H9 (cell line): ENCODE results near the gene SLC16A7. TPM values are rescaled to one million over a fixed set of nuclear protein-coding genes. Genes with fewer than 3 reads are reported as not detected.

Source experiments
- DNase-seq: peaks from one replicate; pipeline ENCODE4 v3.0.0-alpha.2; 2017
- H2AFZ ChIP-seq: one replicate; pipeline ENCODE4 v1.6.1; 2013; ENCODE audit warnings: mild to moderate bottlenecking, low read length, control low read depth, moderate library complexity
- H2AK5ac ChIP-seq: 2 replicates; pipeline ENCODE4 v1.6.1; 2013; ENCODE audit warnings: low read length, control low read depth, mixed read lengths; ENCODE audit not compliant: insufficient read length
- H2BK120ac ChIP-seq: one replicate; pipeline ENCODE4 v1.6.1; 2013; ENCODE audit warnings: low read depth, mild to moderate bottlenecking, low read length, control low read depth, inconsistent platforms; ENCODE audit not compliant: poor library complexity, severe bottlenecking
- H2BK12ac ChIP-seq: 2 replicates; pipeline ENCODE4 v1.6.1; 2013; ENCODE audit warnings: low read length, control low read depth, mixed read lengths, low read depth; ENCODE audit not compliant: insufficient read length
- H2BK15ac ChIP-seq: 2 replicates; pipeline ENCODE4 v1.6.1; 2013; ENCODE audit warnings: low read depth, low read length, control low read depth
- H2BK20ac ChIP-seq: one replicate; pipeline ENCODE4 v1.6.1; 2013; ENCODE audit warnings: low read depth, mild to moderate bottlenecking, low read length, control low read depth, inconsistent platforms; ENCODE audit not compliant: poor library complexity, severe bottlenecking
- H2BK5ac ChIP-seq: 2 replicates; pipeline ENCODE4 v1.6.1; 2013; ENCODE audit warnings: low read length, control low read depth, mixed read lengths; ENCODE audit not compliant: insufficient read length
- H3K14ac ChIP-seq: 2 replicates; pipeline ENCODE4 v1.6.1; 2013; ENCODE audit warnings: low read length, control low read depth; ENCODE audit not compliant: insufficient read depth
- H3K18ac ChIP-seq: 2 replicates; pipeline ENCODE4 v1.6.1; 2013; ENCODE audit warnings: low read depth, mild to moderate bottlenecking, mixed read lengths, low read length, control low read depth; ENCODE audit not compliant: insufficient read length
- H3K23ac ChIP-seq: 2 replicates; pipeline ENCODE4 v1.6.1; 2013; ENCODE audit warnings: low read length, control low read depth, mixed read lengths, low read depth; ENCODE audit not compliant: insufficient read length
- H3K23me2 ChIP-seq: 2 replicates; pipeline ENCODE4 v1.6.1; 2013; ENCODE audit warnings: low read depth, mild to moderate bottlenecking, mixed read lengths, low read length, control low read depth; ENCODE audit not compliant: insufficient read length, poor library complexity, severe bottlenecking
- H3K27ac ChIP-seq: 2 replicates; pipeline ENCODE4 v1.5.1; 2013; ENCODE audit warnings: low read length, control low read depth, mixed read lengths, low read depth; ENCODE audit not compliant: insufficient read length
- H3K27me3 ChIP-seq: 2 replicates; pipeline ENCODE4 v1.6.1; 2013; ENCODE audit warnings: low read length, control low read depth, inconsistent platforms; ENCODE audit not compliant: insufficient read depth
- H3K4ac ChIP-seq: 2 replicates; pipeline ENCODE4 v1.6.1; 2013; ENCODE audit warnings: low read depth, mild to moderate bottlenecking, control low read depth, inconsistent platforms, low read length, moderate library complexity
- H3K4me1 ChIP-seq: 2 replicates; pipeline ENCODE4 v1.6.1; 2013; ENCODE audit warnings: low read length, control low read depth, inconsistent platforms; ENCODE audit not compliant: insufficient read depth
- H3K4me2 ChIP-seq: 2 replicates; pipeline ENCODE4 v1.6.1; 2013; ENCODE audit warnings: low read length, control low read depth, mixed read lengths; ENCODE audit not compliant: insufficient read length, insufficient read depth
- H3K56ac ChIP-seq: 2 replicates; pipeline ENCODE4 v1.6.1; 2013; ENCODE audit warnings: low read depth, mild to moderate bottlenecking, mixed read lengths, low read length, control low read depth; ENCODE audit not compliant: insufficient read length
- H3K79me1 ChIP-seq: 2 replicates; pipeline ENCODE4 v1.6.1; 2013; ENCODE audit warnings: low read depth, mild to moderate bottlenecking, moderate library complexity, low read length, control low read depth, inconsistent platforms; ENCODE audit not compliant: insufficient read depth, poor library complexity, severe bottlenecking
- H3K79me2 ChIP-seq: 2 replicates; pipeline ENCODE4 v1.6.1; 2013; ENCODE audit warnings: low read length, control low read depth, inconsistent platforms; ENCODE audit not compliant: insufficient read depth
- H3K9ac ChIP-seq: 2 replicates; pipeline ENCODE4 v1.6.1; 2013; ENCODE audit warnings: low read length, control low read depth, mixed read lengths; ENCODE audit not compliant: insufficient read length; ENCODE audit errors: extremely low read depth
- H3K9me3 ChIP-seq: one replicate; pipeline ENCODE4 v1.6.1; 2013; ENCODE audit warnings: low read depth, low read length, inconsistent platforms; ENCODE audit not compliant: control insufficient read depth
- H3T11ph ChIP-seq: one replicate; pipeline ENCODE4 v1.6.1; 2013; ENCODE audit warnings: mild to moderate bottlenecking, low read length, control low read depth, inconsistent platforms
- H4K20me1 ChIP-seq: one replicate; pipeline ENCODE4 v1.6.1; 2013; ENCODE audit not compliant: control insufficient read depth, insufficient read length, insufficient read depth
- H4K5ac ChIP-seq: 2 replicates; pipeline ENCODE4 v1.6.1; 2013; ENCODE audit warnings: low read depth, mild to moderate bottlenecking, mixed read lengths, low read length, control low read depth; ENCODE audit not compliant: insufficient read length
- H4K8ac ChIP-seq: replicated peaks from 2 replicates; pipeline ENCODE4 v1.6.1; 2013; ENCODE audit warnings: low read length, control low read depth, mixed read lengths, low read depth; ENCODE audit not compliant: insufficient read length
- H4K91ac ChIP-seq: 2 replicates; pipeline ENCODE4 v1.6.1; 2013; ENCODE audit warnings: low read depth, mild to moderate bottlenecking, moderate library complexity, mixed read lengths, low read length, control low read depth; ENCODE audit not compliant: insufficient read length
- H3K27ac Mint-ChIP-seq, 3 experiments: 2 replicates in 2 of 3; 3 replicates in 1 of 3; pipeline ENCODE4 v1.8.0; 2020 to 2021; ENCODE audit warnings: mixed read lengths in 3 of 3, mild to moderate bottlenecking in 1 of 3, moderate library complexity in 1 of 3
- H3K27me3 Mint-ChIP-seq: 2 replicates; pipeline ENCODE4 v1.8.0; 2021; ENCODE audit warnings: low read depth, mild to moderate bottlenecking, moderate library complexity, mixed read lengths
- H3K36me3 Mint-ChIP-seq, 3 experiments: 2 replicates in 2 of 3; 3 replicates in 1 of 3; pipeline ENCODE4 v1.8.0; 2020 to 2021; ENCODE audit warnings: low read depth in 3 of 3, mixed read lengths in 3 of 3; ENCODE audit not compliant: insufficient read depth in 1 of 3
- H3K4me1 Mint-ChIP-seq, 2 experiments: 2 replicates each; pipeline ENCODE4 v1.8.0; 2020; ENCODE audit warnings: mixed read lengths in 2 of 2
- H3K4me3 Mint-ChIP-seq, 2 experiments: 2 replicates in 1 of 2; 3 replicates in 1 of 2; pipeline ENCODE4 v1.8.0; 2020 to 2021; ENCODE audit warnings: mild to moderate bottlenecking in 2 of 2, mixed read lengths in 2 of 2, moderate library complexity in 1 of 2
- H3K9me3 Mint-ChIP-seq, 2 experiments: 2 replicates in 1 of 2; 3 replicates in 1 of 2; pipeline ENCODE4 v1.8.0; 2020; ENCODE audit warnings: mild to moderate bottlenecking in 2 of 2, mixed read lengths in 2 of 2, moderate library complexity in 1 of 2
- WGBS: extraction: QIAGEN DNeasy Blood & Tissue Kit; methylation state at CpG from one replicate; pipeline ENCODE4 v1.1.7; 2013; ENCODE audit warnings: missing lambda C conversion rate, low lambda C conversion rate, mixed read lengths; ENCODE audit not compliant: insufficient read length; ENCODE audit errors: extremely low coverage; 5-methylcytosine and 5-hydroxymethylcytosine counted together
- total RNA-seq: library from RNA; stranded (reverse); gene quantifications from 2 replicates; pipeline ENCODE4 v1.2.1, GENCODE V29; 2021
- TF ChIP-seq, protein P1 (sequence below): fragments of 200-600 bp; sonication (generic); conservative IDR thresholded peaks from 3 replicates; pipeline ENCODE4 v1.8.0; 2021; ENCODE audit warnings: antibody characterized with exemption, mild to moderate bottlenecking

SLC16A7 gene
- total RNA-seq, 1 experiment from 2014 or later, result 2.2 TPM

GRCh38 chr12:59742841-59743240, 147.0 kb downstream of the SLC16A7 start:
- no peaks in the 10 kb centered on the region for H3K23me2 ChIP-seq
- no peak overlapping the region for H3K18ac ChIP-seq
- H3K14ac ChIP-seq, result no peak overlapping the region
- no CpG with 5 or more reads among the region's 1 CpG for WGBS
- no peak overlapping the region for H3K56ac ChIP-seq
- no peak overlapping the region for H2BK5ac ChIP-seq
- Mint-ChIP-seq H3K9me3 (no peaks in the 10 kb centered on the region), H3K27ac (no peak overlapping the region), H3K36me3 (no peaks in the 10 kb centered on the region), H3K4me1 (peaks cover 5 to 11% of the 10 kb centered on the region in 2 experiments; a peak in 3 of 4 replicates), H3K27me3 (no peaks in the 10 kb centered on the region), H3K4me3 (no peak overlapping the region)
- TF ChIP-seq, protein P1, sequence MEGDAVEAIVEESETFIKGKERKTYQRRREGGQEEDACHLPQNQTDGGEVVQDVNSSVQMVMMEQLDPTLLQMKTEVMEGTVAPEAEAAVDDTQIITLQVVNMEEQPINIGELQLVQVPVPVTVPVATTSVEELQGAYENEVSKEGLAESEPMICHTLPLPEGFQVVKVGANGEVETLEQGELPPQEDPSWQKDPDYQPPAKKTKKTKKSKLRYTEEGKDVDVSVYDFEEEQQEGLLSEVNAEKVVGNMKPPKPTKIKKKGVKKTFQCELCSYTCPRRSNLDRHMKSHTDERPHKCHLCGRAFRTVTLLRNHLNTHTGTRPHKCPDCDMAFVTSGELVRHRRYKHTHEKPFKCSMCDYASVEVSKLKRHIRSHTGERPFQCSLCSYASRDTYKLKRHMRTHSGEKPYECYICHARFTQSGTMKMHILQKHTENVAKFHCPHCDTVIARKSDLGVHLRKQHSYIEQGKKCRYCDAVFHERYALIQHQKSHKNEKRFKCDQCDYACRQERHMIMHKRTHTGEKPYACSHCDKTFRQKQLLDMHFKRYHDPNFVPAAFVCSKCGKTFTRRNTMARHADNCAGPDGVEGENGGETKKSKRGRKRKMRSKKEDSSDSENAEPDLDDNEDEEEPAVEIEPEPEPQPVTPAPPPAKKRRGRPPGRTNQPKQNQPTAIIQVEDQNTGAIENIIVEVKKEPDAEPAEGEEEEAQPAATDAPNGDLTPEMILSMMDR, result no peak
- no peak overlapping the region for H3K27ac ChIP-seq
- no peaks in the 10 kb centered on the region for H3K4me1 ChIP-seq
- H3K4ac ChIP-seq, result no peak overlapping the region
- DNase-seq, result no peak
- H3K23ac ChIP-seq, result no peak overlapping the region
- H2AFZ ChIP-seq, result no peak overlapping the region
- H4K91ac ChIP-seq, result no peak overlapping the region
- no peak overlapping the region for H2BK12ac ChIP-seq
- no peak overlapping the region for H2BK20ac ChIP-seq
- no peak overlapping the region for H4K5ac ChIP-seq
- no peaks in the 10 kb centered on the region for H4K20me1 ChIP-seq
- H3K27me3 ChIP-seq, result no peaks in the 10 kb centered on the region
- no peaks in the 10 kb centered on the region for H3K79me2 ChIP-seq
- H3K4me2 ChIP-seq, result no peak overlapping the region
- H3K9ac ChIP-seq, result no peak overlapping the region
- no peak overlapping the region for H4K8ac ChIP-seq
- no peak overlapping the region for H3T11ph ChIP-seq
- H2BK15ac ChIP-seq, result no peak overlapping the region
- H2BK120ac ChIP-seq, result no peak overlapping the region
- no peaks in the 10 kb centered on the region for H3K9me3 ChIP-seq
- H2AK5ac ChIP-seq, result no peak overlapping the region
- H3K79me1 ChIP-seq, result no peaks in the 10 kb centered on the region
